Fibroblast of the aortic adventitia (primary cell): Measurements from ENCODE around the gene FAM171A2. TPM values are rescaled to one million over a fixed set of nuclear protein-coding genes. Genes with fewer than 3 reads are reported as not detected.

Experiments
- DNase-seq: peaks from one replicate; pipeline ENCODE4 v3.0.0-alpha.2; 2010; ENCODE audit warnings: low read depth
- H3K4me3 ChIP-seq: 2 replicates; pipeline ENCODE4 v1.5.1; 2011; ENCODE audit warnings: low read depth, mild to moderate bottlenecking, control low read depth, low read length, moderate library complexity
- CTCF ChIP-seq: IDR thresholded peaks from 2 replicates; pipeline ENCODE4 v1.5.1; 2011; ENCODE audit warnings: mild to moderate bottlenecking, low read length, control low read depth, inconsistent platforms; ENCODE audit not compliant: insufficient read depth
- total RNA-seq: library from RNA; depleted of rRNA; stranded (reverse); fragments of >200 nt; gene quantifications from 2 replicates; pipeline ENCODE4 v1.2.3, GENCODE V29; 2012; ENCODE audit warnings: low replicate concordance

FAM171A2 gene
- total RNA-seq, 1 donor = 3.1 TPM

- peak overlapping the region; percentile 72 for H3K4me3 ChIP-seq
- DNase-seq = no peak
- TF ChIP-seq CTCF = no peak
Observed at GRCh38 chr17:44362949-44363612, 572 bp downstream of the FAM171A2 start.

GRCh38 chr17:44362459-44362948, 1.1 kb downstream of the FAM171A2 start:
- H3K4me3 ChIP-seq = peak overlapping the region; percentile 72
- TF ChIP-seq CTCF = no peak
- DNase-seq = no peak

- DNase-seq = no peak
- no peak overlapping the region for H3K4me3 ChIP-seq
- TF ChIP-seq CTCF = no peak
Observed at GRCh38 chr17:44361292-44362260, 2.1 kb downstream of the FAM171A2 start.

- DNase-seq = peak; percentile 43
- no peak overlapping the region for H3K4me3 ChIP-seq
Observed at GRCh38 chr17:44360826-44361225, 2.8 kb downstream of the FAM171A2 start.

GRCh38 chr17:44360144-44360533, 3.5 kb downstream of the FAM171A2 start:
- no peak overlapping the region for H3K4me3 ChIP-seq
- DNase-seq = no peak

More at GRCh38 chr17:44360826-44361225, 2.8 kb downstream of the FAM171A2 start:
- no peak for TF ChIP-seq CTCF

More at GRCh38 chr17:44360144-44360533, 3.5 kb downstream of the FAM171A2 start:
- TF ChIP-seq CTCF = no peak
